ENCODE data around the gene SNF8.

SNF8 gene

GRCh38 chr17:48993951-48994350 lies 49.3 kb upstream of the SNF8 start (continued):
- TF ChIP-seq ZNF274 (IDR thresholded peaks at IDR 0.05; ENCODE audit: low read length) (no peak), ZNF274 (tag by site-specific recombination; IDR thresholded peaks at IDR 0.05; ENCODE audit: borderline replicate concordance) (no peak), ZBTB8A (tag by site-specific recombination; IDR thresholded peaks at IDR 0.05) (no peak)

GRCh38 chr17:48993305-48993704 lies 48.7 kb upstream of the SNF8 start:
- H3K4me1 ChIP-seq (ENCODE audit: control insufficient read depth, insufficient read depth, low read length): peaks cover 35% of the 10 kb centered on the region
- H3K4me3 ChIP-seq (ENCODE audit: low read depth, low read length): no peak overlapping the region
- H3K27ac ChIP-seq (ENCODE audit: extremely low read depth, low read depth, low read length): no peak overlapping the region
- no peaks in the 10 kb centered on the region for H3K36me3 ChIP-seq (ENCODE audit: control insufficient read depth in 2 of 2, insufficient read depth in 1 of 2, low read length in 2 of 2)
- ChIA-PET POLR2A (interaction anchor here (0.5 to 5.6 kb wide), 4 partner anchors 7 to 1703 kb away, joined by 3 to 47 read pairs (median 22); no protein-coding TSS in a partner anchor), CTCF (interaction anchor here (0.7 to 13.1 kb wide), 6 partner anchors 11 to 49 kb away, joined by 3 to 129 read pairs (median 4); partner anchors contain the start of gene SNF8)
- no peaks in the 10 kb centered on the region for H3K9me3 ChIP-seq (ENCODE audit: control insufficient read depth, insufficient read depth, low read depth, low read length)
- TF ChIP-seq ZBTB1 (tag by site-specific recombination; IDR thresholded peaks at IDR 0.05) (no peak), ZNF585B (tag by site-specific recombination; IDR thresholded peaks at IDR 0.05) (no peak), ZNF211 (tag by site-specific recombination; IDR thresholded peaks at IDR 0.05; ENCODE audit: low read depth) (no peak), ZNF239 (tag by site-specific recombination; IDR thresholded peaks at IDR 0.05) (no peak), ZNF48 (tag by site-specific recombination; IDR thresholded peaks at IDR 0.05) (no peak), KLF1 (tag by site-specific recombination; IDR thresholded peaks at IDR 0.05) (no peak), ZFP37 (tag by site-specific recombination; IDR thresholded peaks at IDR 0.05) (no peak), ZNF112 (tag by site-specific recombination; IDR thresholded peaks at IDR 0.05) (no peak), ZNF366 (tag by site-specific recombination; conservative IDR thresholded peaks at IDR 0.05) (peak; percentile 55), ZNF280D (tag by site-specific recombination; IDR thresholded peaks at IDR 0.05) (no peak), HIC1 (tag by site-specific recombination; IDR thresholded peaks at IDR 0.05) (no peak), ZNF426 (tag by site-specific recombination; IDR thresholded peaks at IDR 0.05) (no peak), SALL2 (tag by site-specific recombination; IDR thresholded peaks at IDR 0.05; ENCODE audit: borderline replicate concordance) (no peak), PRDM10 (tag by site-specific recombination; IDR thresholded peaks at IDR 0.05) (no peak), ZNF623 (tag by site-specific recombination; IDR thresholded peaks at IDR 0.05) (no peak), ZNF138 (tag by site-specific recombination; IDR thresholded peaks at IDR 0.05; ENCODE audit: borderline replicate concordance) (no peak), ZNF302 (tag by site-specific recombination; IDR thresholded peaks at IDR 0.05; ENCODE audit: low read depth) (no peak), ZBTB11 (tag by site-specific recombination; conservative IDR thresholded peaks at IDR 0.05; ENCODE audit: low read depth) (no peak), ZNF626 (tag by site-specific recombination; IDR thresholded peaks at IDR 0.05) (no peak), EGR2 (tag by site-specific recombination; IDR thresholded peaks at IDR 0.05; ENCODE audit: low read depth) (no peak), HOXA7 (CRISPR knock-in tag; IDR thresholded peaks at IDR 0.05; ENCODE audit: borderline replicate concordance) (no peak), ZNF560 (tag by site-specific recombination; IDR thresholded peaks at IDR 0.05; ENCODE audit: borderline replicate concordance) (no peak)

All from HEK293 (cell line).